GM18951 (cell line): ENCODE results near the gene PEX5.

Source experiments
- POLR2A ChIP-seq: IDR thresholded peaks from 4 replicates; pipeline ENCODE4 v1.6.1; 2011; ENCODE audit warnings: mild to moderate bottlenecking; ENCODE audit not compliant: insufficient read length, insufficient read depth; ENCODE audit errors: extremely low read depth
- in situ Hi-C: fragments of 300-500 bp; cut with MboI; formaldehyde crosslinking; loops from one replicate; pipeline ENCODE4 v1.12.0; 2022; ENCODE audit warnings: low sequenced_read_pairs, mixed read lengths, inconsistent platforms; ENCODE audit not compliant: unreplicated experiment

Gene PEX5

DNA sequence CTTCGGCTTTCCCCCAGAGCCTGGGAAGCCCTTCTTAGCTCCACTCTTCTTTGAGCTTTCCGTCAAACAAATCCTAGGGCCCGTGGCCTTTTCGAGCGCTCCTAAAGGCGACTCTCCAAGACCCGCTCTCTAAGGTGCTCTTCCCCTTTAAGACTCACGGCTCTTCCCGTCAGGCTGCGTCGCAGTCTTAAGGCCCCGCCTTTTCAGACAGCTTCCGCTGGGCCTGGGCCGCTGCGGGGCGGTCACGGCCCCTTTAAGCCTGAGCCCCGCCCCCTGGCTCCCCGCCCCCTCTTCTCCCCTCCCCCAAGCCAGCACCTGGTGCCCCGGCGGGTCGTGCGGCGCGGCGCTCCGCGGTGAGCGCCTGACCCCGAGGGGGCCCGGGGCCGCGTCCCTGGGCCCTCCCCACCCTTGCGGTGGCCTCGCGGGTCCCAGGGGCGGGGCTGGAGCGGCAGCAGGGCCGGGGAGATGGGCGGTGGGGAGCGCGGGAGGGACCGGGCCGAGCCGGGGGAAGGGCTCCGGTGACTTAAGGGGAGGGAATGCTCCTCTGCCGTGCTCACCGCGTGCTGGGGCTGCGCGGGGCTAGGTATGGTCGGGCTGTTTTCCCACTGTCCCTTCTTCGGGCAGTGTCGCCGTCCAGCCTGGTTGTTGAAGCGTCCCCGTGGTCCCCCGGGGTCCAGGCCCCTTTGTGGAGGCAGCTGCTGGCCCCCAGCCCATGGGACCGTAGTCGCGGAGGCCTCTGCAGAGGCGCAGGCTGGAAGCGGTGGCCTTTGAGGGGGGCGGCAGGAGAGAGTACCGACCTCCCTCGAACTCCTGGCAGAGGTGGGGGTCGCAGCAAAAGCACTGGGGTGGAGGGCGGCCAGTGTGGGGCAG is at the start of gene PEX5:
TSS of gene PEX5 (plus strand) at position 289 of the 870 bp plus-strand sequence. CDS start 692 bp downstream, outside the sequence.
- peak; percentile 66 for TF ChIP-seq POLR2A
- in situ Hi-C loops, result no loop called here

GRCh38 chr12:7141351-7142005 is 48.0 kb upstream of the PEX5 start:
- in situ Hi-C loops, result no loop called here
- no peak for TF ChIP-seq POLR2A

GRCh38 chr12:7142056-7142644 is 47.3 kb upstream of the PEX5 start:
- in situ Hi-C loops, result no loop called here
- TF ChIP-seq POLR2A, result no peak

GRCh38 chr12:7142809-7143465 is 46.5 kb upstream of the PEX5 start:
- TF ChIP-seq POLR2A, result no peak

GRCh38 chr12:7143564-7143963 is 45.9 kb upstream of the PEX5 start:
- in situ Hi-C loops, result no loop called here
- no peak for TF ChIP-seq POLR2A

More at GRCh38 chr12:7142809-7143465, 46.5 kb upstream of the PEX5 start:
- in situ Hi-C loops, result no loop called here

- TF ChIP-seq POLR2A, result no peak
- in situ Hi-C loops, result no loop called here
Observed at GRCh38 chr12:7144414-7145120, 44.9 kb upstream of the PEX5 start.

GRCh38 chr12:7145671-7146070 is 43.8 kb upstream of the PEX5 start:
- in situ Hi-C loops, result no loop called here
- TF ChIP-seq POLR2A, result no peak

- in situ Hi-C loops, result no loop called here
- TF ChIP-seq POLR2A, result no peak
Observed at GRCh38 chr12:7146228-7146627, 43.3 kb upstream of the PEX5 start.

DNA sequence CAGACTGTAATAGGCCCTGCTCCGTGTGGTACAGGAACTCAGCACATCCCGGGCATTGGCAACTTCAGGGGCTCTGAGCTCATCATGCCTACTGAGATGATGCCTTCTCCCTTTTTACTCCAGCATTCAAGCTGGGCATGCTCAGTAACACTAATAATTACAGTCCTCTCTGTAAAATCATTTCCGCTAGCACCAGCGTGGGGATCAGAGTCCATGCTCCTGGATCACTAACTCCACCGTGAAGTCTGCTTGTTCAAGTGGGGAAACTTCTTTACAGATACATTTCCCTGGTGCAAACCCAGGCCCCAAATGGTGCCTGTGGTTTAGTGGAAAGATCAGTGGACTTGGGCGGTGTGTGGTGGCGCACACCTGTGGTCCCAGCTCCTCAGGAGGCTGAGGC is 42.6 kb upstream of the PEX5 start:
- TF ChIP-seq POLR2A, result no peak
- in situ Hi-C loops, result no loop called here

- in situ Hi-C loops, result no loop called here
- TF ChIP-seq POLR2A, result no peak
Observed at GRCh38 chr12:7150356-7150755, 39.1 kb upstream of the PEX5 start.

- TF ChIP-seq POLR2A, result no peak
- in situ Hi-C loops, result no loop called here
Observed at GRCh38 chr12:7150841-7151240, 38.6 kb upstream of the PEX5 start.

DNA sequence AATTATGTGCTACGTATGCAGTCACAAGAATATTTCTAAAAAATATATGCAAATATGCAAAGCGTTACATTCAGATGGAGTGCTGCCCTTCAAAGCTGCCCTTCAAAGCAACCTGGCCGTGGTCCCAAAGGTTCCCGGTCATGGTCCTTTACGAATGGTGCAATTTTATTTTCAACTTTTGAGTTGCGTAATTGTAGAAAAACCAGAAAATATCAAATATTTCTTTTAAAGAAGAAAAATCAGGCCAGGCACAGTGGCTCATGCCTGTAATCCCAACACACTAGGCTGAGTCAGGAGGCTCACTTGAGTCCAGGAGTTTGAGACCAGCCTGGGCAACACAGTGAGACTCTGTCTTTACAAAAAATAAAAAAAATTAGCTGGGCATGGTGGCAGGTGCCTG is 38.0 kb upstream of the PEX5 start:
- in situ Hi-C loops, result no loop called here
- no peak for TF ChIP-seq POLR2A
